ENCODE results near the gene WASF2. TPM values are rescaled to one million over a fixed set of nuclear protein-coding genes. Genes with fewer than 3 reads are reported as not detected.

WASF2 gene
- total and polyA plus RNA-seq, 2 donors (not counting 1 experiment from before 2014, with no cell fraction given), result 26.3 to 66.9 TPM

GRCh38 chr1:27507960-27508665 lies 18.1 kb upstream of the WASF2 start:
- H3K79me2 ChIP-seq (ENCODE audit: control insufficient read depth, insufficient read depth, low read length), result no peaks in the 10 kb centered on the region

GRCh38 chr1:27506703-27507102 lies 16.7 kb upstream of the WASF2 start:
- Histone ChIP-seq H3K4me3 (replicated peaks in 1 of 4; ENCODE audit: control extremely low read depth in 1 of 4, insufficient read depth in 1 of 4, low read depth in 3 of 4, low read length in 4 of 4) (no peak overlapping the region), H3K27me3 (ENCODE audit: control insufficient read depth, insufficient read depth, low read length) (no peaks in the 10 kb centered on the region), H3K9me3 (ENCODE audit: control insufficient read depth, insufficient read depth, low read depth, low read length) (no peaks in the 10 kb centered on the region), H4K20me1 (ENCODE audit: control insufficient read depth, extremely low read depth, insufficient read depth, low read length) (no peaks in the 10 kb centered on the region), H3K4me1 (ENCODE audit: control insufficient read depth, extremely low read depth, insufficient read depth, low read length) (peaks cover 16% of the 10 kb centered on the region), H3K36me3 (ENCODE audit: control insufficient read depth, insufficient read depth, low read length) (no peaks in the 10 kb centered on the region), H3K27ac (ENCODE audit: insufficient read depth, low read length) (no peak overlapping the region), H3K4me2 (ENCODE audit: extremely low read depth, insufficient read depth, low read length) (no peak overlapping the region), H2AFZ (ENCODE audit: low read length) (no peak overlapping the region), H3K9ac (ENCODE audit: insufficient read depth, low read length) (no peak overlapping the region), H3K79me2 (ENCODE audit: control insufficient read depth, insufficient read depth, low read length) (no peaks in the 10 kb centered on the region)
- no peak for TF ChIP-seq CTCF (conservative IDR thresholded peaks at IDR 0.05 in 1 of 2, IDR thresholded peaks at IDR 0.05 in 1 of 2; ENCODE audit: low read depth in 1 of 2, low read length in 2 of 2)
- no peak for TF ChIP-seq EZH2 (IDR thresholded peaks at IDR 0.05; ENCODE audit: low read length, missing control alignments)
- DNase-seq (ENCODE audit: low read depth in 2 of 2), result no peak

More at GRCh38 chr1:27507960-27508665, 18.1 kb upstream of the WASF2 start:
- H3K4me3 ChIP-seq (replicated peaks in 1 of 4; ENCODE audit: control extremely low read depth in 1 of 4, insufficient read depth in 1 of 4, low read depth in 3 of 4, low read length in 4 of 4), result no peak overlapping the region
- H3K4me2 ChIP-seq (ENCODE audit: extremely low read depth, insufficient read depth, low read length), result no peak overlapping the region
- no peaks in the 10 kb centered on the region for H3K36me3 ChIP-seq (ENCODE audit: control insufficient read depth, insufficient read depth, low read length)
- TF ChIP-seq CTCF (conservative IDR thresholded peaks at IDR 0.05 in 1 of 2, IDR thresholded peaks at IDR 0.05 in 1 of 2; ENCODE audit: low read depth in 1 of 2, low read length in 2 of 2), result no peak
- H3K27me3 ChIP-seq (ENCODE audit: control insufficient read depth, insufficient read depth, low read length), result no peaks in the 10 kb centered on the region
- H3K9ac ChIP-seq (ENCODE audit: insufficient read depth, low read length), result no peak overlapping the region
- peaks cover 16% of the 10 kb centered on the region for H3K4me1 ChIP-seq (ENCODE audit: control insufficient read depth, extremely low read depth, insufficient read depth, low read length)
- no peak overlapping the region for H3K27ac ChIP-seq (ENCODE audit: insufficient read depth, low read length)
- no peaks in the 10 kb centered on the region for H4K20me1 ChIP-seq (ENCODE audit: control insufficient read depth, extremely low read depth, insufficient read depth, low read length)
- no peak for DNase-seq (ENCODE audit: low read depth in 2 of 2)
- no peaks in the 10 kb centered on the region for H3K9me3 ChIP-seq (ENCODE audit: control insufficient read depth, insufficient read depth, low read depth, low read length)
- H2AFZ ChIP-seq (ENCODE audit: low read length), result no peak overlapping the region

GRCh38 chr1:27505420-27505680 lies 15.4 kb upstream of the WASF2 start:
- H3K9ac ChIP-seq (ENCODE audit: insufficient read depth, low read length), result no peak overlapping the region
- no peaks in the 10 kb centered on the region for H3K9me3 ChIP-seq (ENCODE audit: control insufficient read depth, insufficient read depth, low read depth, low read length)
- H3K27ac ChIP-seq (ENCODE audit: insufficient read depth, low read length), result peak overlapping the region; percentile 6
- no peaks in the 10 kb centered on the region for H4K20me1 ChIP-seq (ENCODE audit: control insufficient read depth, extremely low read depth, insufficient read depth, low read length)
- no peaks in the 10 kb centered on the region for H3K27me3 ChIP-seq (ENCODE audit: control insufficient read depth, insufficient read depth, low read length)
- H3K79me2 ChIP-seq (ENCODE audit: control insufficient read depth, insufficient read depth, low read length), result no peaks in the 10 kb centered on the region
- H3K36me3 ChIP-seq (ENCODE audit: control insufficient read depth, insufficient read depth, low read length), result no peaks in the 10 kb centered on the region
- DNase-seq (ENCODE audit: low read depth in 2 of 2), result no peak
- peak overlapping the region; percentile 9 for H2AFZ ChIP-seq (ENCODE audit: low read length)
- no peak overlapping the region for H3K4me2 ChIP-seq (ENCODE audit: extremely low read depth, insufficient read depth, low read length)
- peaks cover 16% of the 10 kb centered on the region for H3K4me1 ChIP-seq (ENCODE audit: control insufficient read depth, extremely low read depth, insufficient read depth, low read length)
- TF ChIP-seq EZH2 (IDR thresholded peaks at IDR 0.05; ENCODE audit: low read length, missing control alignments) (no peak), CTCF (conservative IDR thresholded peaks at IDR 0.05 in 1 of 2, IDR thresholded peaks at IDR 0.05 in 1 of 2; ENCODE audit: low read depth in 1 of 2, low read length in 2 of 2) (no peak)
- no peak overlapping the region for H3K4me3 ChIP-seq (replicated peaks in 1 of 4; ENCODE audit: control extremely low read depth in 1 of 4, insufficient read depth in 1 of 4, low read depth in 3 of 4, low read length in 4 of 4)
